K562 (cell line): ENCODE results near the gene B3GALT6. TPM values are rescaled to one million over a fixed set of nuclear protein-coding genes. Genes with fewer than 3 reads are reported as not detected.

ENCODE experiments used
- ATAC-seq: fragments of 200-7000 bp; cut with Tn5 transposase; 3 replicates; pipeline ENCODE4 v1.9.1; 2020; ENCODE audit warnings: moderate library complexity
- BruUV-seq: library from RNA; stranded (reverse); fragments of 400-500 nt; replicated peaks from 2 replicates; lab custom pipeline; 2021; lab: Mats Ljungman, UMichigan
- CTCF ChIA-PET: fragments of 300-600 bp; formaldehyde crosslinking; extraction: SDS; loops from one replicate; lab custom pipeline; 2021; ENCODE audit warnings: low intra/inter-chr PET ratio; lab: Yijun Ruan, JAX
- POLR2A ChIA-PET: fragments of 300-600, 350-650 bp; sonication (Branson Sonifier 250); formaldehyde crosslinking; extraction: SDS; loops from one replicate; lab custom pipeline; 2021; ENCODE audit warnings: antibody characterized with exemption, inconsistent platforms; lab: Yijun Ruan, JAX
- DNase-seq, 4 experiments: peaks; one replicate each; pipeline versions ENCODE4 v3.0.0 to v3.0.0-alpha.2; 2011 to 2018; ENCODE audit warnings: low spot score in 3 of 4, mixed read lengths in 3 of 4; ENCODE audit errors: extremely low read depth in 1 of 4
- FAIRE-seq: peaks from 2 replicates; lab custom pipeline; 2011; peaks lifted over from hg19 to GRCh38; lab: Jason Lieb, UNC
- H2AFZ ChIP-seq: 2 replicates; pipeline ENCODE4 v1.6.0; 2011; ENCODE audit warnings: low read depth, low read length, control low read depth, inconsistent platforms
- H3K27ac ChIP-seq: fragments of 200-600 bp; 3 replicates; pipeline ENCODE4 v1.8.0; 2011; ENCODE audit warnings: low read depth, mild to moderate bottlenecking, control low read depth, inconsistent platforms, low read length, moderate library complexity, mixed read lengths; ENCODE audit errors: extremely low read depth
- H3K27me3 ChIP-seq, 2 experiments: fragments of 300-600 bp in 1 of 2; 2 replicates in 1 of 2; 3 replicates in 1 of 2; pipeline versions ENCODE4 v1.6.0 to v1.8.0; 2011; ENCODE audit warnings: inconsistent platforms in 2 of 2, low read length in 2 of 2, mild to moderate bottlenecking in 1 of 2, mixed read lengths in 1 of 2, moderate library complexity in 1 of 2; ENCODE audit not compliant: control insufficient read depth in 2 of 2, insufficient read depth in 2 of 2
- H3K36me3 ChIP-seq: fragments of 300-600 bp; 3 replicates; pipeline ENCODE4 v1.8.0; 2011; ENCODE audit warnings: mild to moderate bottlenecking, low read length, inconsistent platforms; ENCODE audit not compliant: control insufficient read depth, insufficient read depth
- H3K4me1 ChIP-seq, 2 experiments: fragments of 200-600 bp in 1 of 2; replicated peaks in 1 of 2; 2 replicates in 1 of 2; 3 replicates in 1 of 2; pipeline versions ENCODE4 v1.5.1 to v1.8.0; 2011; ENCODE audit warnings: inconsistent platforms in 2 of 2, low read length in 2 of 2, mild to moderate bottlenecking in 1 of 2, mixed read lengths in 1 of 2, moderate library complexity in 1 of 2; ENCODE audit not compliant: control insufficient read depth in 2 of 2, insufficient read depth in 2 of 2
- H3K4me2 ChIP-seq: 2 replicates; pipeline ENCODE4 v1.6.1; 2011; ENCODE audit warnings: low read length, control low read depth, inconsistent platforms, mixed read lengths; ENCODE audit not compliant: insufficient read depth
- H3K4me3 ChIP-seq: fragments of 200-600 bp; sonication (generic), shearing (Covaris generic); 2 replicates; pipeline ENCODE4 v1.5.1; 2016; ENCODE audit warnings: control low read depth, inconsistent platforms
- H3K79me2 ChIP-seq: fragments of 200-600 bp; 3 replicates; pipeline ENCODE4 v1.8.0; 2011; ENCODE audit warnings: low read length, inconsistent platforms; ENCODE audit not compliant: control insufficient read depth, insufficient read depth
- H3K9ac ChIP-seq, 2 experiments: 2 replicates each; pipeline versions ENCODE4 v1.6.0 to v1.6.1; 2011; ENCODE audit warnings: low read depth in 2 of 2, low read length in 2 of 2, control low read depth in 1 of 2, inconsistent platforms in 1 of 2, mild to moderate bottlenecking in 1 of 2, mixed read lengths in 1 of 2; ENCODE audit not compliant: insufficient read depth in 1 of 2
- H3K9me1 ChIP-seq: one replicate; pipeline ENCODE4 v1.6.0; 2011; ENCODE audit warnings: inconsistent platforms, mild to moderate bottlenecking, low read length, moderate library complexity; ENCODE audit not compliant: control insufficient read depth, insufficient read depth
- H3K9me3 ChIP-seq: replicated peaks from 2 replicates; pipeline ENCODE4 v1.5.1; 2011; ENCODE audit warnings: low read depth, low read length, inconsistent platforms; ENCODE audit not compliant: control insufficient read depth, insufficient read depth
- H4K20me1 ChIP-seq: replicated peaks from 2 replicates; pipeline ENCODE4 v1.6.1; 2011; ENCODE audit warnings: low read length, inconsistent platforms, mixed read lengths; ENCODE audit not compliant: control insufficient read depth, insufficient read depth
- ARID1B ChIP-seq: fragments of 450-650 bp; IDR thresholded peaks from 2 replicates; pipeline ENCODE4 v1.6.1; 2016; ENCODE audit warnings: antibody characterized with exemption, mild to moderate bottlenecking, inconsistent platforms
- BRD4 ChIP-seq: fragments of 200-600 bp; sonication (generic); IDR thresholded peaks from 2 replicates; pipeline ENCODE4 v1.6.1; 2017; ENCODE audit warnings: inconsistent platforms
- HMGN3 ChIP-seq: IDR thresholded peaks from 2 replicates; pipeline ENCODE4 v1.6.1; 2011; ENCODE audit warnings: borderline replicate concordance, low read depth, mild to moderate bottlenecking, mixed read lengths, low read length; ENCODE audit not compliant: insufficient read length; ENCODE audit errors: extremely low read depth
- ZNF699 ChIP-seq: fragments of 250-450 bp; sonication (Bioruptor Pico); IDR thresholded peaks from 2 replicates; pipeline ENCODE4 v1.8.0; 2021; ENCODE audit warnings: mild to moderate bottlenecking, moderate library complexity; ENCODE audit not compliant: insufficient replicate concordance
- WGBS: fragments of 100-300 bp; shearing (Covaris generic); methylation state at CpG from one replicate; pipeline ENCODE4 v1.1.6; 2016; ENCODE audit warnings: low coverage, mixed read lengths; ENCODE audit not compliant: insufficient coverage; ENCODE audit errors: missing lambda C conversion rate; 5-methylcytosine and 5-hydroxymethylcytosine counted together
- in situ Hi-C: fragments of 300-500 bp; cut with MboI; formaldehyde crosslinking; loops from 4 replicates; pipeline ENCODE4 v1.15.0; 2018; ENCODE audit warnings: inconsistent platforms, mixed read lengths
- intact Hi-C: fragments of 100-400 bp; cut with micrococcal nuclease; formaldehyde crosslinking; loops from 2 replicates; pipeline ENCODE4 v1.14.2; 2022
- polyA plus RNA-seq, 8 experiments: library from polyadenylated mRNA; depleted of rRNA in 4 of 8; stranded (reverse) in 5 of 8; unstranded in 3 of 8; fragments of >200 nt; fragmentation: Nextera tagmentation in 2 of 8; fragmentation: Illumina TruSeq in 1 of 8; extraction: Ambion mirVana in 2 of 8; extraction: Trizol in 1 of 8; gene quantifications; 2 replicates each; pipeline versions ENCODE4 v1.2.1 to v1.2.3, GENCODE V29; 2011 to 2014; ENCODE audit warnings: inconsistent platforms in 1 of 8, missing spikeins in 1 of 8
- total RNA-seq, 7 experiments: library from RNA; depleted of rRNA in 6 of 7; stranded (reverse); fragments of >200 nt in 6 of 7; fragmentation: Illumina TruSeq in 2 of 7; extraction: Trizol in 2 of 7; gene quantifications; 2 replicates each; pipeline versions ENCODE4 v1.2.1 to v1.2.3, GENCODE V29; 2011 to 2021; ENCODE audit warnings: low replicate concordance in 1 of 7
- TF ChIP-seq, protein P1 (sequence below), 2 experiments: fragments of 450-650 bp; IDR thresholded peaks; 2 replicates each; pipeline ENCODE4 v1.6.1; 2016
- TF ChIP-seq, protein P2 (sequence below): fragments of 450-650 bp; IDR thresholded peaks from one replicate; pipeline ENCODE4 v1.6.1; 2018; ENCODE audit warnings: mild to moderate bottlenecking, moderate library complexity; ENCODE audit not compliant: partially characterized antibody
- TF ChIP-seq, protein P3 (sequence below): sonication (generic); formaldehyde crosslinking; IDR thresholded peaks from 2 replicates; pipeline ENCODE4 v1.8.1; 2023; ENCODE audit warnings: mild to moderate bottlenecking, missing genetic modification reagents
- TF ChIP-seq, protein P4 (sequence below): fragments of 250-450 bp; sonication (Bioruptor Pico); IDR thresholded peaks from 2 replicates; pipeline ENCODE4 v1.4.0; 2020; ENCODE audit warnings: mild to moderate bottlenecking

B3GALT6 gene
- total and polyA plus RNA-seq, 9 of the 15 experiments (the other 6 are each of a cell fraction or from before 2014, with no cell fraction given), result 0.68 to 29.8 (median 9.9) TPM

DNA sequence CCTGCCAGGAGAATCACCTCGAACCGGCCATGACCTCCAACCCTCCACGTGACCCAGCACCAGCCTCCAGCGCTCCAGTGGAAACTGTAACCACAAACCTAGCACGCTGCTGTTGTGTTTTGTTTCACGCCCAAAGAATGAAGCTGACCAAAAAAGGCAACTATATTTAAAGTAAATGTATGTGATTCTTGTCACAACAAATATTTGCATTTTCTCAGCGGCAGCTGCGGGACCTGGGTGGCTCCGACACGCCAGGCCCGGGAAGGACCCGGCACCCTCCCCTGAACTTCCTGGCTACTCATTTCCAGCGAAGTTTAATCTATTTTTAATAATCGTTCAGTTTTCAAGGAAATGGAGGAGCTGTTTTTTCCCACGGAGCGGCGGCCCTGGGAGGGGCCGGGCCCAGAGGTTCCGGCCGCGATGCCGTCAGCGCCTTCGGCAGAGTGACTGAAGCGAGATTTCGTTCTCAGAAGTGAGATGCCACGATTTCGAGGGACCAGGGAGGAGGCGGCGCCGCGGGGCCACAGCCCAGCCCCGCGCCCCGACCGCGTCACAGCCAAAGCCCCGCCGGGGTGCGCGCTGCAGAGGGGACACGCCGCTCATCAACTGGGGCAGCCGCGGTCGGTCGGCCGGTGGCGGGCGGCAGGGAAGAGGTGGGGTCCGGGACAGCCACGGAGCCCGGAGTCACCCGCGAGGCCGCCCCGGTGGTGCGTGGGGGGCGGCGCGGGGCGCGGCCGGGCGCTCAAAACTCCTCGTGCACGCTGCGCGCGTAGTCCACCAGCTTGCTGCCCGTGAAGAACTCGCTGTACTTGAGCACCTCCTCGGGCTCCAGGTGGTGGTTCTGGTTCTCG, 15.0 kb upstream of the B3GALT6 start (continued):
- TF ChIP-seq HMGN3 (peak; percentile 18), ARID1B (no peak)

DNA sequence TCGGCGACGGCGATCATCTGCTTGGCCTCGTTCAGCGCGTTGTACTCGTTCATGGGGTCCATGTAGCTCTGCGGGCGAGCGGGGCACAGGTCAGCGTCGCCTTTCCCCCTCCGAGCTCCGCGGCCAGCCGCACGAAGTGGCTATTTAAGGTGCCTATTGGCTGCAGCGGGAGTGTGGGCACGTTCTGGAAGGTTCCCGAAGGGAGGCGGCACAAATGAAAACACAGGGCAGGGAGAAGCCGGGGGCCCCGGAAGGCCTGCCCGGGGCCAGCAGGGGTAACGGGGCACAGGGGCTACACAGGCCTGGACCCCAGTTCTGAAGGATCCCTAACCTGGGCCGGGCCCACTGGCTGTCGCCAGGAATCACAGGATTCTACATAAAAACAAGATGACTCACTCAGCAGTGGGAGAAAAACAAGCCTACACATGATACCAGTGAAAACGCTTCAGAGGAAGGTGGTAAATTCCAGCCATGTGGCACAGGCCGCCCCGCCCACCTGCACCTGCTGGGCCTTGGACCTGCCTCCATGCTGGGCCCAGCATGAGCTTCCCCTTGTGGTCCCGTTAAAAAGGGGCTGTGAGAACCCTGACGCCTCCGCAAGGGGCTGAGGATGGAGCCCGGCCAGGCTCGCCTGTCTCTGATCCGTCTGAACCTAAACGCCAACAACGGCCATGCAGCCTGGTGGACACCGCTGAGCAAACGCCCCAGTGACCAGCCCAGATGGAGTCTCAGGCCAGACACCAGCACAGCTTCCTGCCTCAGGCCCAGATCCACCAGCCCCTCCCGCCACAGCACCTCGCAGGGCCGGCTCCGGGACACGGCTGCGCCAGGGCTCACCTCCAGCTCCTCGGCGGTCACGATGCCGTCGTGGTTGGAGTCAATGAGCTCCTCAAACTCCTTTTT, 14.2 kb upstream of the B3GALT6 start:
- no TSS peak for BruUV-seq
- peaks cover 0 to 74% of the 10 kb centered on the region in 2 experiments; a peak in 2 of 5 replicates for H3K4me1 ChIP-seq
- peaks cover 2% of the 10 kb centered on the region; the same call in 1 of the 2 replicates for H4K20me1 ChIP-seq
- peak overlapping the region in 1 of 2 experiments; percentile 20; a peak in 1 of 4 replicates for H3K9ac ChIP-seq
- H3K27ac ChIP-seq, result no peak overlapping the region
- no peak overlapping the region for H3K4me3 ChIP-seq
- H3K79me2 ChIP-seq, result 0 out of 3 replicates have a peak, but pooled peaks cover under 1% of the 10 kb centered on the region
- in situ Hi-C loops, result no loop called here
- no peaks in the 10 kb centered on the region for H3K9me3 ChIP-seq
- H3K27me3 ChIP-seq, result no peaks in the 10 kb centered on the region
- CTCF ChIA-PET, result no interaction called here
- H2AFZ ChIP-seq, result no peak overlapping the region
- peaks cover 72% of the 10 kb centered on the region; the same call in 2 of the 3 replicates for H3K36me3 ChIP-seq
- intact Hi-C loops, result no loop called here
- no peak for DNase-seq
- no peak overlapping the region for H3K4me2 ChIP-seq
- no peak for ATAC-seq
- POLR2A ChIA-PET, result interaction anchor here (0.6 to 2.4 kb wide), 2 partner anchors 12 to 13 kb away, joined by 3 to 12 read pairs; partner anchors contain the start of genes B3GALT6 and SDF4
- H3K9me1 ChIP-seq, result no peaks in the 10 kb centered on the region
- 96% methylated on average over 38 of the region's 52 CpGs for WGBS
- no peak for FAIRE-seq
- TF ChIP-seq ZNF699 (CRISPR knock-in tag) (no peak), BRD4 (no peak), HMGN3 (peak; percentile 7)
- TF ChIP-seq, protein P1, sequence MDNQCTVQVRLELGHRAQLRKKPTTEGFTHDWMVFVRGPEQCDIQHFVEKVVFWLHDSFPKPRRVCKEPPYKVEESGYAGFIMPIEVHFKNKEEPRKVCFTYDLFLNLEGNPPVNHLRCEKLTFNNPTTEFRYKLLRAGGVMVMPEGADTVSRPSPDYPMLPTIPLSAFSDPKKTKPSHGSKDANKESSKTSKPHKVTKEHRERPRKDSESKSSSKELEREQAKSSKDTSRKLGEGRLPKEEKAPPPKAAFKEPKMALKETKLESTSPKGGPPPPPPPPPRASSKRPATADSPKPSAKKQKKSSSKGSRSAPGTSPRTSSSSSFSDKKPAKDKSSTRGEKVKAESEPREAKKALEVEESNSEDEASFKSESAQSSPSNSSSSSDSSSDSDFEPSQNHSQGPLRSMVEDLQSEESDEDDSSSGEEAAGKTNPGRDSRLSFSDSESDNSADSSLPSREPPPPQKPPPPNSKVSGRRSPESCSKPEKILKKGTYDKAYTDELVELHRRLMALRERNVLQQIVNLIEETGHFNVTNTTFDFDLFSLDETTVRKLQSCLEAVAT (IDR thresholded peaks at IDR 0.05), result peak in 1 of 2 experiments; percentile 50; a peak in 1 of 4 replicates
- TF ChIP-seq, protein P2, sequence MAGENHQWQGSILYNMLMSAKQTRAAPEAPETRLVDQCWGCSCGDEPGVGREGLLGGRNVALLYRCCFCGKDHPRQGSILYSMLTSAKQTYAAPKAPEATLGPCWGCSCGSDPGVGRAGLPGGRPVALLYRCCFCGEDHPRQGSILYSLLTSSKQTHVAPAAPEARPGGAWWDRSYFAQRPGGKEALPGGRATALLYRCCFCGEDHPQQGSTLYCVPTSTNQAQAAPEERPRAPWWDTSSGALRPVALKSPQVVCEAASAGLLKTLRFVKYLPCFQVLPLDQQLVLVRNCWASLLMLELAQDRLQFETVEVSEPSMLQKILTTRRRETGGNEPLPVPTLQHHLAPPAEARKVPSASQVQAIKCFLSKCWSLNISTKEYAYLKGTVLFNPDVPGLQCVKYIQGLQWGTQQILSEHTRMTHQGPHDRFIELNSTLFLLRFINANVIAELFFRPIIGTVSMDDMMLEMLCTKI, result no peak
- TF ChIP-seq, protein P3, sequence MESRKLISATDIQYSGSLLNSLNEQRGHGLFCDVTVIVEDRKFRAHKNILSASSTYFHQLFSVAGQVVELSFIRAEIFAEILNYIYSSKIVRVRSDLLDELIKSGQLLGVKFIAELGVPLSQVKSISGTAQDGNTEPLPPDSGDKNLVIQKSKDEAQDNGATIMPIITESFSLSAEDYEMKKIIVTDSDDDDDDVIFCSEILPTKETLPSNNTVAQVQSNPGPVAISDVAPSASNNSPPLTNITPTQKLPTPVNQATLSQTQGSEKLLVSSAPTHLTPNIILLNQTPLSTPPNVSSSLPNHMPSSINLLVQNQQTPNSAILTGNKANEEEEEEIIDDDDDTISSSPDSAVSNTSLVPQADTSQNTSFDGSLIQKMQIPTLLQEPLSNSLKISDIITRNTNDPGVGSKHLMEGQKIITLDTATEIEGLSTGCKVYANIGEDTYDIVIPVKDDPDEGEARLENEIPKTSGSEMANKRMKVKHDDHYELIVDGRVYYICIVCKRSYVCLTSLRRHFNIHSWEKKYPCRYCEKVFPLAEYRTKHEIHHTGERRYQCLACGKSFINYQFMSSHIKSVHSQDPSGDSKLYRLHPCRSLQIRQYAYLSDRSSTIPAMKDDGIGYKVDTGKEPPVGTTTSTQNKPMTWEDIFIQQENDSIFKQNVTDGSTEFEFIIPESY, result peak; percentile 33; the same call in 1 of the 2 replicates
- TF ChIP-seq, protein P4, sequence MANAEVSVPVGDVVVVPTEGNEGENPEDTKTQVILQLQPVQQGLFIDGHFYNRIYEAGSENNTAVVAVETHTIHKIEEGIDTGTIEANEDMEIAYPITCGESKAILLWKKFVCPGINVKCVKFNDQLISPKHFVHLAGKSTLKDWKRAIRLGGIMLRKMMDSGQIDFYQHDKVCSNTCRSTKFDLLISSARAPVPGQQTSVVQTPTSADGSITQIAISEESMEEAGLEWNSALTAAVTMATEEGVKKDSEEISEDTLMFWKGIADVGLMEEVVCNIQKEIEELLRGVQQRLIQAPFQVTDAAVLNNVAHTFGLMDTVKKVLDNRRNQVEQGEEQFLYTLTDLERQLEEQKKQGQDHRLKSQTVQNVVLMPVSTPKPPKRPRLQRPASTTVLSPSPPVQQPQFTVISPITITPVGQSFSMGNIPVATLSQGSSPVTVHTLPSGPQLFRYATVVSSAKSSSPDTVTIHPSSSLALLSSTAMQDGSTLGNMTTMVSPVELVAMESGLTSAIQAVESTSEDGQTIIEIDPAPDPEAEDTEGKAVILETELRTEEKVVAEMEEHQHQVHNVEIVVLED (CRISPR knock-in tag), result no peak
- TF ChIP-seq, all 486 proteins: peak for 3
